Measurements from ENCODE around the gene SLC18B1.

The SLC18B1 gene

GRCh38 chr6:132749111-132749510, 49.3 kb downstream of the SLC18B1 start:
- TF ChIP-seq MYC (IDR thresholded peaks at IDR 0.05; ENCODE audit: low read depth, low read length), result no peak
- TF ChIP-seq MAX (IDR thresholded peaks at IDR 0.05; ENCODE audit: low read depth, low read length), result no peak
- TF ChIP-seq POLR2A (IDR thresholded peaks at IDR 0.05; ENCODE audit: extremely low read depth, insufficient read length), result no peak
- TF ChIP-seq CTCF (IDR thresholded peaks at IDR 0.05; ENCODE audit: low read depth, low read length), result no peak
- H3K4me3 ChIP-seq (ENCODE audit: low read depth, low read length), result no peak overlapping the region
- DNase-seq (ENCODE audit: low read depth), result peak; percentile 35

- TF ChIP-seq MYC (IDR thresholded peaks at IDR 0.05; ENCODE audit: low read depth, low read length), result no peak
- TF ChIP-seq CTCF (IDR thresholded peaks at IDR 0.05; ENCODE audit: low read depth, low read length), result no peak
- TF ChIP-seq MAX (IDR thresholded peaks at IDR 0.05; ENCODE audit: low read depth, low read length), result no peak
- TF ChIP-seq POLR2A (IDR thresholded peaks at IDR 0.05; ENCODE audit: extremely low read depth, insufficient read length), result no peak
- DNase-seq (ENCODE audit: low read depth), result no peak
- no peak overlapping the region for H3K4me3 ChIP-seq (ENCODE audit: low read depth, low read length)
These were observed 50.0 kb downstream of the SLC18B1 start for GRCh38 chr6:132748446-132748845.

GRCh38 chr6:132746048-132746447, 52.4 kb downstream of the SLC18B1 start:
- H3K4me3 ChIP-seq (ENCODE audit: low read depth, low read length), result no peak overlapping the region
- TF ChIP-seq MYC (IDR thresholded peaks at IDR 0.05; ENCODE audit: low read depth, low read length) (no peak), MAX (IDR thresholded peaks at IDR 0.05; ENCODE audit: low read depth, low read length) (no peak), POLR2A (IDR thresholded peaks at IDR 0.05; ENCODE audit: extremely low read depth, insufficient read length) (no peak), CTCF (IDR thresholded peaks at IDR 0.05; ENCODE audit: low read depth, low read length) (no peak)
- DNase-seq (ENCODE audit: low read depth), result peak; percentile 59

GRCh38 chr6:132742495-132742894, 55.9 kb downstream of the SLC18B1 start:
- no peak overlapping the region for H3K4me3 ChIP-seq (ENCODE audit: low read depth, low read length)
- DNase-seq (ENCODE audit: low read depth), result peak; percentile 39
- TF ChIP-seq MYC (IDR thresholded peaks at IDR 0.05; ENCODE audit: low read depth, low read length) (no peak), CTCF (IDR thresholded peaks at IDR 0.05; ENCODE audit: low read depth, low read length) (no peak), POLR2A (IDR thresholded peaks at IDR 0.05; ENCODE audit: extremely low read depth, insufficient read length) (no peak), MAX (IDR thresholded peaks at IDR 0.05; ENCODE audit: low read depth, low read length) (no peak)

GRCh38 chr6:132741281-132741680, 57.2 kb downstream of the SLC18B1 start:
- no peak overlapping the region for H3K4me3 ChIP-seq (ENCODE audit: low read depth, low read length)
- DNase-seq (ENCODE audit: low read depth), result no peak
- TF ChIP-seq MAX (IDR thresholded peaks at IDR 0.05; ENCODE audit: low read depth, low read length) (no peak), MYC (IDR thresholded peaks at IDR 0.05; ENCODE audit: low read depth, low read length) (no peak), CTCF (IDR thresholded peaks at IDR 0.05; ENCODE audit: low read depth, low read length) (no peak), POLR2A (IDR thresholded peaks at IDR 0.05; ENCODE audit: extremely low read depth, insufficient read length) (no peak)

GRCh38 chr6:132736239-132736638, 62.2 kb downstream of the SLC18B1 start:
- TF ChIP-seq CTCF (IDR thresholded peaks at IDR 0.05; ENCODE audit: low read depth, low read length) (no peak), MYC (IDR thresholded peaks at IDR 0.05; ENCODE audit: low read depth, low read length) (no peak), MAX (IDR thresholded peaks at IDR 0.05; ENCODE audit: low read depth, low read length) (no peak), POLR2A (IDR thresholded peaks at IDR 0.05; ENCODE audit: extremely low read depth, insufficient read length) (no peak)
- H3K4me3 ChIP-seq (ENCODE audit: low read depth, low read length), result no peak overlapping the region
- DNase-seq (ENCODE audit: low read depth), result no peak

Data from NB4 (cell line).